CD4-positive, alpha-beta T cell (primary cell): Measurements from ENCODE around the gene ARID1B. TPM values are rescaled to one million over a fixed set of nuclear protein-coding genes. Genes with fewer than 3 reads are reported as not detected.

Source experiments
- ATAC-seq: fragments of 200-7000 bp; cut with Tn5 transposase; one replicate; pipeline ENCODE4 v1.10.0; 2022; ENCODE audit warnings: mild to moderate bottlenecking; ENCODE audit not compliant: poor library complexity
- CTCF ChIA-PET: fragments of 350-600 bp; sonication (Branson Sonifier 250); formaldehyde crosslinking; loops from one replicate; lab custom pipeline; 2021; ENCODE audit warnings: antibody characterized with exemption, inconsistent platforms; lab: Charles Lee
- POLR2A ChIA-PET: fragments of 350-600 bp; sonication (Branson Sonifier 250); formaldehyde crosslinking; loops from one replicate; lab custom pipeline; 2021; ENCODE audit warnings: antibody characterized with exemption, inconsistent platforms; lab: Charles Lee
- DNase-seq, 14 experiments: peaks; one replicate each; pipeline ENCODE4 v3.0.0-alpha.2; 2013 to 2020; ENCODE audit warnings: mixed read lengths in 2 of 14
- H3K27ac ChIP-seq, 2 donors: one replicate each; pipeline versions ENCODE4 v1.5.1 to v1.7.0; 2013; ENCODE audit warnings: low read length in 2 of 2, low read depth in 1 of 2, mild to moderate bottlenecking in 1 of 2
- H3K27me3 ChIP-seq, 2 experiments: 1 replicate in 1 of 2; 2 replicates in 1 of 2; pipeline versions ENCODE4 v1.6.1 to v1.7.0; 2013; ENCODE audit warnings: low read length in 2 of 2, control low read depth in 1 of 2, mild to moderate bottlenecking in 1 of 2, moderate library complexity in 1 of 2; ENCODE audit not compliant: insufficient read depth in 2 of 2, control insufficient read depth in 1 of 2
- H3K36me3 ChIP-seq: one replicate; pipeline ENCODE4 v1.6.1; 2013; ENCODE audit warnings: low read length, control low read depth; ENCODE audit not compliant: insufficient read depth
- H3K4me1 ChIP-seq: one replicate; pipeline ENCODE4 v1.6.1; 2013; ENCODE audit warnings: low read length, control low read depth; ENCODE audit not compliant: insufficient read depth
- H3K4me3 ChIP-seq: one replicate; pipeline ENCODE4 v1.5.1; 2013; ENCODE audit warnings: mild to moderate bottlenecking, low read length, moderate library complexity
- H3K9me3 ChIP-seq, 2 experiments: 1 replicate in 1 of 2; 2 replicates in 1 of 2; pipeline versions ENCODE4 v1.6.1 to v1.7.0; 2013; ENCODE audit warnings: low read length in 2 of 2, mild to moderate bottlenecking in 2 of 2, control low read depth in 1 of 2, moderate library complexity in 1 of 2; ENCODE audit not compliant: control insufficient read depth in 1 of 2, insufficient read depth in 1 of 2
- H3K27ac Mint-ChIP-seq: one replicate; pipeline ENCODE4 v1.8.0; 2020; ENCODE audit warnings: mixed read lengths
- H3K27me3 Mint-ChIP-seq: one replicate; pipeline ENCODE4 v1.8.0; 2021; ENCODE audit warnings: mixed read lengths
- H3K36me3 Mint-ChIP-seq: one replicate; pipeline ENCODE4 v1.8.0; 2021; ENCODE audit warnings: low read depth, mixed read lengths
- H3K4me1 Mint-ChIP-seq: one replicate; pipeline ENCODE4 v1.8.0; 2021; ENCODE audit warnings: low read depth, mixed read lengths
- H3K4me3 Mint-ChIP-seq: one replicate; pipeline ENCODE4 v1.8.0; 2020; ENCODE audit warnings: mild to moderate bottlenecking, mixed read lengths
- H3K9me3 Mint-ChIP-seq: one replicate; pipeline ENCODE4 v1.8.0; 2020; ENCODE audit warnings: mixed read lengths
- intact Hi-C, 2 experiments: fragments of 100-400 bp; cut with DNase I in 1 of 2; cut with micrococcal nuclease in 1 of 2; formaldehyde crosslinking; loops; one replicate each; pipeline versions ENCODE4 v1.15.1 to v1.9.0; 2023 to 2025; cut with DNase I, micrococcal nuclease
- total RNA-seq, 174 experiments: library from RNA in 2 of 174; stranded (reverse) in 2 of 174; gene quantifications; one replicate each; pipeline ENCODE4 v1.2.3 and lab custom pipeline; 2021 to 2026
- TF ChIP-seq, protein P1 (sequence below): fragments of 200-600 bp; IDR thresholded peaks from one replicate; pipeline ENCODE4 v1.8.0; 2022; ENCODE audit warnings: antibody characterized with exemption, mild to moderate bottlenecking

ARID1B gene
- total RNA-seq, 2 experiments from 2014 or later, result 120 to 125 TPM

DNA sequence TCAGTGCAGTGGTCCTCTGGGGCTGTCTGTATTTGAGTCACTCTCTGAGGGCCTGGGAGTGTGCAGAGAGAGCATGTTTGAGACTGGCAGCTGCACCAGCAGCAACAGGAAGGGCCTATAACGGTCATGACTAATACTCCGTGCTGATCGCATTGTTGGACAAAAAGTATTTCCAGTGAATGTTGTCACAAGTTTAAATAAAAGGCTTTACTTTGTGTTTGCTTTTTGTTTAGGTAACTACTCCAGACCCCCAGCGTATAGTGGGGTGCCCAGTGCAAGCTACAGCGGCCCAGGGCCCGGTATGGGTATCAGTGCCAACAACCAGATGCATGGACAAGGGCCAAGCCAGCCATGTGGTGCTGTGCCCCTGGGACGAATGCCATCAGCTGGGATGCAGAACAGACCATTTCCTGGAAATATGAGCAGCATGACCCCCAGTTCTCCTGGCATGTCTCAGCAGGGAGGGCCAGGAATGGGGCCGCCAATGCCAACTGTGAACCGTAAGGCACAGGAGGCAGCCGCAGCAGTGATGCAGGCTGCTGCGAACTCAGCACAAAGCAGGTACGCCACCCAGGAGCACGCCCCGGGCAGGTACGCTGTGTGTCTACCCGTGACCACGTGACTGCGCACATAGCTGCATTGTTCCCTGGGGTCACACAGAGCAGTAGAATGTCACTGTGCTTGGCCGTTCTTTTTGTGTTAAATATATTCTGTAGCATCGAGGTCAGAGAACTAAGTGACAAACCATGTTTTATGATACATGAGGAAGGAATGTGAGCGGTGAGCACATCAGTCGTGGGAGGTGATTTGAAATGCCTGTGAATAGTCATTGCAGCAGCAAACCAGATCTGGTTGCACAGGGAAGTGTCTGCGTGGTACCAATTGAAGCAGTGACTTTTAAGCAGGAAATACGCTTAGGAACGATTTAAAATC, 371.5 kb downstream of the ARID1B start:
- Mint-ChIP-seq H3K27ac (no peak overlapping the region), H3K36me3 (peaks cover 67% of the 10 kb centered on the region), H3K4me1 (peaks cover 14% of the 10 kb centered on the region), H3K4me3 (no peak overlapping the region), H3K27me3 (no peaks in the 10 kb centered on the region), H3K9me3 (no peaks in the 10 kb centered on the region)
- POLR2A ChIA-PET, result no interaction called here
- no peaks in the 10 kb centered on the region for H3K27me3 ChIP-seq
- TF ChIP-seq, protein P1, sequence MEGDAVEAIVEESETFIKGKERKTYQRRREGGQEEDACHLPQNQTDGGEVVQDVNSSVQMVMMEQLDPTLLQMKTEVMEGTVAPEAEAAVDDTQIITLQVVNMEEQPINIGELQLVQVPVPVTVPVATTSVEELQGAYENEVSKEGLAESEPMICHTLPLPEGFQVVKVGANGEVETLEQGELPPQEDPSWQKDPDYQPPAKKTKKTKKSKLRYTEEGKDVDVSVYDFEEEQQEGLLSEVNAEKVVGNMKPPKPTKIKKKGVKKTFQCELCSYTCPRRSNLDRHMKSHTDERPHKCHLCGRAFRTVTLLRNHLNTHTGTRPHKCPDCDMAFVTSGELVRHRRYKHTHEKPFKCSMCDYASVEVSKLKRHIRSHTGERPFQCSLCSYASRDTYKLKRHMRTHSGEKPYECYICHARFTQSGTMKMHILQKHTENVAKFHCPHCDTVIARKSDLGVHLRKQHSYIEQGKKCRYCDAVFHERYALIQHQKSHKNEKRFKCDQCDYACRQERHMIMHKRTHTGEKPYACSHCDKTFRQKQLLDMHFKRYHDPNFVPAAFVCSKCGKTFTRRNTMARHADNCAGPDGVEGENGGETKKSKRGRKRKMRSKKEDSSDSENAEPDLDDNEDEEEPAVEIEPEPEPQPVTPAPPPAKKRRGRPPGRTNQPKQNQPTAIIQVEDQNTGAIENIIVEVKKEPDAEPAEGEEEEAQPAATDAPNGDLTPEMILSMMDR, result no peak
- peaks cover 5% of the 10 kb centered on the region for H3K4me1 ChIP-seq
- no peak overlapping the region for H3K27ac ChIP-seq
- peaks cover 34% of the 10 kb centered on the region for H3K36me3 ChIP-seq
- no peak for ATAC-seq
- H3K9me3 ChIP-seq, result no peaks in the 10 kb centered on the region
- intact Hi-C loops, result no loop called here
- H3K4me3 ChIP-seq, result no peak overlapping the region
- CTCF ChIA-PET, result no interaction called here
- no peak for DNase-seq

DNA sequence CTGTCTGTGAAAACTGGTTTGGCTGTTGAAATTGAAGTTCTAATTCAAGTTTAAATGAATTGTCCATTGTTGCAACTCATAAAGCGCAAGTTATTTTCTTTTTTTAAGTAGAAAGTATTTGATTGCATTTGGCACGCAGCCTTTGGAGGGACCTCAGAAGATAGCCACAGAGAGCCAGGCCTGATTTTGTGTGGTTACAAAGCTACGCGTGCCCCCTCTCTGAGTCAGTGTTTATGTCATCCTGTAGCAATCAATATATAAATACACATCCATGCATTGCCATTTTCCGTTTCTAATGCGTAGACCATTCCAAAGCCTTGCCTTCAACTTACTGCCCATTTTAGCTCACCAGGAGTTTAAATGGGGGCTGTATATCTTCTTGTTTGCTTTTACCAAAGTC, 372.9 kb downstream of the ARID1B start:
- H3K4me1 Mint-ChIP-seq, result peaks cover 19% of the 10 kb centered on the region
- H3K27me3 Mint-ChIP-seq, result no peaks in the 10 kb centered on the region
- TF ChIP-seq, protein P1, result no peak
- H3K9me3 ChIP-seq, result no peaks in the 10 kb centered on the region
- CTCF ChIA-PET, result no interaction called here
- peaks cover 77% of the 10 kb centered on the region for H3K36me3 Mint-ChIP-seq
- H3K27ac ChIP-seq, result no peak overlapping the region
- ATAC-seq (no peak), DNase-seq (no peak)
- no peak overlapping the region for H3K4me3 ChIP-seq
- H3K36me3 ChIP-seq, result peaks cover 34% of the 10 kb centered on the region
- peaks cover 5% of the 10 kb centered on the region for H3K4me1 ChIP-seq
- intact Hi-C loops, result no loop called here
- H3K9me3 Mint-ChIP-seq, result no peaks in the 10 kb centered on the region
- H3K27me3 ChIP-seq, result no peaks in the 10 kb centered on the region
- no peak overlapping the region for H3K4me3 Mint-ChIP-seq
- no peak overlapping the region for H3K27ac Mint-ChIP-seq
- POLR2A ChIA-PET, result interaction anchor here (0.6 kb wide), 1 partner anchor 50 kb away, joined by 3 read pairs; no protein-coding TSS in a partner anchor

DNA sequence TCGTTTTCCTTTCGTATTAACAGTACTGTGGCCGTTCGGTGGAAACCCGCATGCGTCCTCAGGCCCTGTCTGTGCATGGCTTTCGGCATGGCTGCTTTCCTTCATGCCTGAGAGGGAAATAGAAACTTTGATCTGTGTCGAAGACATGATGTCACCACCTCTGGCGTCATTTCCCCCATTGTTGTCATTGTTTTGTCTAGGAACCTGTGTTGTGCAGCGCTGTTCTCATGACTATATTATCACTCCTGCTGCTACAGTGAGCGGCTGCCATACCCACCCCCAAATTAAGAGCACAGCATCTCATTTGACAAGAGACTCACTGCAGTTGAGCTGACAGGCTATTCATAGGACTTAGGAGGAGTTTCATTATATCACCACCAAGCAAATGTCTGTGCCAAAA, 373.9 kb downstream of the ARID1B start:
- DNase-seq, result no peak
- Mint-ChIP-seq H3K4me3 (no peak overlapping the region), H3K27me3 (no peaks in the 10 kb centered on the region), H3K36me3 (peaks cover 84% of the 10 kb centered on the region), H3K4me1 (peaks cover 19% of the 10 kb centered on the region), H3K27ac (peak overlapping the region; percentile 38), H3K9me3 (no peaks in the 10 kb centered on the region)
- no peak overlapping the region for H3K27ac ChIP-seq
- H3K9me3 ChIP-seq, result no peaks in the 10 kb centered on the region
- peaks cover 34% of the 10 kb centered on the region for H3K36me3 ChIP-seq
- intact Hi-C loops, result no loop called here
- ATAC-seq, result no peak
- peaks cover 3% of the 10 kb centered on the region for H3K4me1 ChIP-seq
- H3K4me3 ChIP-seq, result no peak overlapping the region
- no peaks in the 10 kb centered on the region for H3K27me3 ChIP-seq
- ChIA-PET CTCF (interaction anchor here (1.4 kb wide), 1 partner anchor 33 kb away, joined by 3 read pairs; no protein-coding TSS in a partner anchor), POLR2A (no interaction called here)
- TF ChIP-seq, protein P1, result no peak
